NK-92 (cell line): ENCODE data around the gene RNASE4.
"Not testable (repeated sequence)": the region's sequence is repeated elsewhere in the genome, so short reads cannot be mapped to it uniquely, and the experiment has no call there.

ENCODE experiments used
- DNase-seq: peaks from one replicate; lab custom pipeline; 2025; ENCODE audit not compliant: unreplicated experiment; lab: John Stamatoyannopoulos, UW

RNASE4 gene

GRCh38 chr14:20734430-20734806, 50.1 kb downstream of the RNASE4 start:
- DNase-seq: no peak

DNA sequence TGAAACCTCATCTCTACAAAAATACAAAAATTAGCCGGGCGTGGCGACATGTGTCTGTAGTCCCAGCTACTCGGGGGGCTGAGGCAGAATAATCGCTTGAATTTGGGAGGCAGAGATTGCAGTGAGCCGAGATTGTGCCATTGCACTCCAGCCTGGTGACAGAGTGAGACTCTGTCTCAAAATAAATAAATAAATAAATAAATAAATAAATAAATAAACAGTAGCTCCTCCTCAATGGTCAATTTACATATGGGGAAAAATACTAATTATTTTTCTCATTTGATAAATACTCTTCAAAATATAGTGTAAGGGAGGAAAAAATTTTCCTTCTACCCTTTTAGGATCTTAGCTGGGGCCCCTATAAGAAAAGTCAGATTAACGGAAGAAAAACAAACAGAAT, 53.9 kb downstream of the RNASE4 start:
- not testable (repeated sequence) for DNase-seq

GRCh38 chr14:20742132-20742531, 57.8 kb downstream of the RNASE4 start:
- no peak for DNase-seq

DNA sequence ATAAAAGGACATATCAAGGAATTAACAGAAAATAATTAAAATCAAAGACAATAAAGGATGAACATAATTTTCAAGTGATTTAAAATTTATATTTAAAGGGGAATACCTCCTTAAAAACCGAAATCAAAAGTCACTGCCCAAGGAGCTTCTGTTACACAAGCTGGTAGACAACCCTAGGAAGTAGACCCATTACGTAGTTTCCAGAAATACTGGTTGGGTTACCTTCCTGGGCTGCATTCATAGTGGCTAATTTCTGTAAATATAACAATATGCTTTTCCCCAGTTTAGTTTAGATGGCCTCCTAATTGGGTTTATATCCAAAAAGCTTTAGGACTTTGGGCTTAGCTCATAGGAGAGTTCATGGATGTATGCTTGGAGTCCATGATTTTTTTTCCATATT, 59.2 kb downstream of the RNASE4 start:
- DNase-seq: no peak

- DNase-seq: no peak
These were observed 61.4 kb downstream of the RNASE4 start, which contains the start of gene EDDM3A for GRCh38 chr14:20745571-20746358. Gene EDDM3A (plus strand): TSS chr14:20745887. CDS start chr14:20747581, 1,694 bp downstream.

GRCh38 chr14:20746566-20746965, 62.2 kb downstream of the RNASE4 start:
- DNase-seq: no peak

- no peak for DNase-seq
These were observed 64.1 kb downstream of the RNASE4 start for GRCh38 chr14:20748439-20748838.

GRCh38 chr14:20750194-20750593, 65.8 kb downstream of the RNASE4 start:
- no peak for DNase-seq
